GM11168 (cell line): Measurements from ENCODE around the gene SCGB3A1.

Experiments used
- in situ Hi-C: fragments of 300-500 bp; cut with MboI; formaldehyde crosslinking; loops from one replicate; pipeline ENCODE4 v1.12.0; 2022; ENCODE audit warnings: low sequenced_read_pairs; ENCODE audit not compliant: unreplicated experiment

The SCGB3A1 gene

DNA sequence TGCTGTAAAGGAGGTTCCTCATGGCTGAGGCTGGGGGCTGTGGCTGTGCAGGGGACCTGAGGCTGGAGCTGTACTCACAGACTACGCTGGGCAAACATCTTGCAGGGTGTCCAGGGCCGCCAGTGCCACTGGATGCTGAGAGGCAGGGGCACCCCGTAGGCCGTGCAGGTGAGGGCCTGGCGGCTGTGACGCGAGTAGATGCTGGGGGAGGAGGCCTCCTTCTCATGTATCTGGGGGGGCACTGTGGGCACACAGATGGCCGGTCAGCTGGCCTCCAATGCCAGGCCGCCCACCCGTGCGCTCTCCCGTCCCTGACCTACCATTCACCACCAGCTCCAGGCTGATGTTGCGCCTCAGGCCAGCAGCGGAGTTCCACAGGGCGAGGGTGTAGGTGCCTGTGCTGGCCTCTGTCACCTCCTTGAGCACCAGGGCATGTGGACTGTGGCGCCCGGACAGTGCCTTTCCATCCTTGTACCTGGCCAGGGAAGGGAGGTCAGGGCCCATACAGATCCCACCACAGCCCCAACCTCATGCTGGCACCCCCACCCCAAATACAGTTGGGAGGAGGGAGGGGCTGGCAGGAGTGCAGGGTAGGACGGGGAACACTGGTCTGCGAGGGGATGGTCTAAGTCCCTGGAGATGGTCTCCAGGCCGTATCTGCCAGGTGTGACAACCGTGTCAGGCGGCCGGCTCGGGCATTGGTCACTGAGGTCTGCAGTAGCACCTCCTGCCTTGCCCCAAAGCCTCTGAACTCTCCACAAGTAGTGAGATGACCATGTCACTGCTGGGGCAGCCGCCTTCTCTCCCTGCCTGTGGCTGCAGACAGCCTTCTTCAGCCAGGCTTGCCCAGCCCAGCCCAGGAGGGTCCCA, 34.7 kb upstream of the SCGB3A1 start:
- in situ Hi-C loops, result no loop called here

GRCh38 chr5:180625125-180625790, 34.0 kb upstream of the SCGB3A1 start:
- in situ Hi-C loops, result no loop called here

- in situ Hi-C loops, result no loop called here
These were observed 33.3 kb upstream of the SCGB3A1 start for GRCh38 chr5:180624587-180624986.

DNA sequence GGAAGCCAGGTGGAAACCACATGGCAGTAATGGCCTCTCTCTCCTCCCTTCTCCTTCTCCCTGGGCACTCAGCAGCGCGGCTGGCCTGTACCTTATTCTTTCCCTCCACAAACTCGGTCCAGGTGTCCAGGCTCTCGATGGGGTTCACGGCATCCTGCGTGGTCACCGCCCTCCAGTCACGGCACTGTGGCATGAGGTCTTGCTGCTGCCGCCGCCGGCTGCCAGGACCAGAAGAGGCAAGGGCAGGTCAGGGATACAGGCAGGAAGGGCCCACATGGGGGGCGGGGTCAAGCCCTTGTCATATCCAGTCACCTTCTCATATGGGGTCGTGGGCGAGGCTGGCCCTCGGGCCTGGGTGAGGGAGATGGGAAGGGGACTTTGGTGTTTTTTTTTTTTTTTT, 32.5 kb upstream of the SCGB3A1 start:
- in situ Hi-C loops, result no loop called here

GRCh38 chr5:180623411-180623834, 32.1 kb upstream of the SCGB3A1 start:
- in situ Hi-C loops, result no loop called here

DNA sequence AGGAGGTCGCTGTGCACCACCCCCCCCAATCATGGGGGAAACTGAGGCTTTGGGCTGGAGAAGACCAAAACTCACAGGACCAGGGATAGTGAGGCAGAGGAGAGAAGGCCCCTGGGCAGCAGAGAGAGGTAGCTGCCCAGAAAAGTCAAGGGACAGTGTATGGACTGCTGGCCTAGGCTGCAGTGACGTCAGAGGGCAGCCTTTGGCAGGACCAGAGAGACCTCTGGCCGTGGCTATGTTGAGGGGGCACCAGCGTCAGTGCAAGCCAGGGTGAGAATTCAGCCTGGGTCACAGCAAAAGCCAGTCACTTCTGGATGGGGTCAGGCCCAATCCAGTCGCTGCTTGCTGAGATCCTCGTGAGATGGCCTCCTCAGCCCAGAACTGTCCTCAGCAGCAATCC, 31.6 kb upstream of the SCGB3A1 start:
- in situ Hi-C loops, result no loop called here

DNA sequence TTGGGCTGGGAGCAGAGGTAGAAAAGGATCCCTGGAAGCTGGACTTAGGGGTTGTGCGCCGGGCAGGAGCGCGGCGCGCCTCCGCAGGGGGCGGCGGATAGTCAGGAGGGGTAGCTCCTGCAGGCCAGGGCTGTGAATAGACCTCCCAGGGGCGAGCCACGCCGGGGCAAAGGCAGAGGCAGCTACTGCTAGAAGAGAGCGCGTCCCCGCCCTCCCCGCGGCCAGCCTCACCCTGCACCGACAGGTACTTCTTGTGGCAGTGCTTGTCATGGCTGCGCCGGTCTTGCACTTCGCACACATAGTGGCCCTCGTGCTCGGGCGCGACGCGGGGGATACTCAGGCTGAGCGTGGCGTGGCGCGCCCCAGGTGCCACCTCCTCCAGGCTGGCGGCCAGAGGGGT, 30.0 kb upstream of the SCGB3A1 start:
- in situ Hi-C loops, result no loop called here

DNA sequence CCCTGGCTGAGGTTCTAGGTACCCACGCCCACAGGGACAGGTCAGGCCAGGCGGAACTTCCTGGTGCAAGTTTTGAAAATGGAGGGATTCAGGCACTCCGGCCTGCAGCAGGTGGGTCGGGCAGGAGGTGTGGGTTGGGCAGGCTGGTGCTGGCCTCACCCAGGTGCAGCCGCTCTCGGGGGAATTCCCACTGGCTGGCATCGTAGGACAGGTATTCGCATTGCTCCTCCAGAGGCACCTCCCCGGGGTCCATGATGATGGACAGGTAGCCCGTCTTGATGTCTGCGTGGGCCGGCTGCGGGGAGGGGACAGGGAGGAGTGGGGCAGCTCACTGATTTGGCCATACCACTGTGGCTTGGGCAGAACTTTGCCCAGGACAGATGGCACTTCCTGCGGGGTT, 28.7 kb upstream of the SCGB3A1 start:
- in situ Hi-C loops, result no loop called here

GRCh38 chr5:180619563-180619915, 28.2 kb upstream of the SCGB3A1 start:
- in situ Hi-C loops, result no loop called here

GRCh38 chr5:180618829-180619562, 27.7 kb upstream of the SCGB3A1 start:
- in situ Hi-C loops, result no loop called here

GRCh38 chr5:180618487-180618828, 27.2 kb upstream of the SCGB3A1 start:
- in situ Hi-C loops, result no loop called here

GRCh38 chr5:180613814-180614188, 22.5 kb upstream of the SCGB3A1 start:
- in situ Hi-C loops, result no loop called here

GRCh38 chr5:180613188-180613813, 22.0 kb upstream of the SCGB3A1 start:
- in situ Hi-C loops, result no loop called here

DNA sequence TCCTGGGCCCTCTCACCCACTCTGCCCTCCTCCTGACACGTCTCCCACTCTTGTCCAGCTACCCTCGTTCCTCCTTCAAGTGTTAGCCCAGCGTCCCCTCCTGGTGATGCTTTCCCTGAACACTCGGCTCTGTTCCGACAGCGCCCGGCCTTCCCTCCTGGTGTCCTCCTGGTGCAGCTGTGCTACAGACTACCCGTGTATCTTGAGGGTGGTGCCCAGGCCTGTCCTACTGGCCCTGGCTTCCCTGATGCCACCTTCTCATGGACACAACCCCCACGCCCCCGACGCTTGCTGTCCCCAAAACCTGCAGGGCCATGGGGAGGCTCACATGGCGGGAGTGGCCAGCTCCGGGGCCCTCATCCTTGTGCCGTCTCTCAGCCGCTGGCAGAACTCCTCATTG, 21.4 kb upstream of the SCGB3A1 start:
- in situ Hi-C loops, result no loop called here

DNA sequence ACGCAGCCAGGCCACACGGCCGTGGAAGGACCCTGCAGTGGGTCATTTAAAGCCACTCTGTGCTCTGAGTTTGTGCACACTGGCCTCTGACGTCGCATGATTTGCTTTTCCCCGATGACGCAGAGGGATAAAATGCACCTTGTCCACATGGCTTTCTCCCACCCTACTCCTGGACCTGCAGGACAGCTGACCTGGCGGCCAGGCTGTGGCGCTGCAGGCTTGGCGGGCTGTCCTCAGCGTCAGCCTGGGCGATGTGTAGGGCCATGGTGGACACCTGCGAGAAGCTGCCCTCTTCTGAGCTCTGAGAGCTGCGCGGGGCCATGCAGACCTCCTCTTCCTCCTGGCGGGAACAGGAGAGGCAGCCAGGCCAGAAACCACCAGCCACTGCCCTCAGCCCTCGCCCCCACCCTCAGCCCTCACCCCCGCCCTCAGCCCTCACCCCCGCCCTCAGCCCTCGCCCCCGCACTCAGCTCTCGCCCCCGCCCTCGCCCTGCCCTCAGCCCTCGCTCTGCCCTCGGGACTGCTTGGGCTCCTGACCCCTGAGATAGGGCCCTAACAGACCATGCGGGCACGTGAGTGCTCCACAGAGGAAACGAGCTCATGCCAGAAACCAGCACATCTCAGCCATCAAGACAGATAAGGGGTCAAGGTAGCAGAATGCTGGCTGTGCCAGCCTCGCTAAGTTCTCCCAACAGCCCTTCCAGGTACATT, 20.0 kb upstream of the SCGB3A1 start:
- in situ Hi-C loops, result no loop called here

DNA sequence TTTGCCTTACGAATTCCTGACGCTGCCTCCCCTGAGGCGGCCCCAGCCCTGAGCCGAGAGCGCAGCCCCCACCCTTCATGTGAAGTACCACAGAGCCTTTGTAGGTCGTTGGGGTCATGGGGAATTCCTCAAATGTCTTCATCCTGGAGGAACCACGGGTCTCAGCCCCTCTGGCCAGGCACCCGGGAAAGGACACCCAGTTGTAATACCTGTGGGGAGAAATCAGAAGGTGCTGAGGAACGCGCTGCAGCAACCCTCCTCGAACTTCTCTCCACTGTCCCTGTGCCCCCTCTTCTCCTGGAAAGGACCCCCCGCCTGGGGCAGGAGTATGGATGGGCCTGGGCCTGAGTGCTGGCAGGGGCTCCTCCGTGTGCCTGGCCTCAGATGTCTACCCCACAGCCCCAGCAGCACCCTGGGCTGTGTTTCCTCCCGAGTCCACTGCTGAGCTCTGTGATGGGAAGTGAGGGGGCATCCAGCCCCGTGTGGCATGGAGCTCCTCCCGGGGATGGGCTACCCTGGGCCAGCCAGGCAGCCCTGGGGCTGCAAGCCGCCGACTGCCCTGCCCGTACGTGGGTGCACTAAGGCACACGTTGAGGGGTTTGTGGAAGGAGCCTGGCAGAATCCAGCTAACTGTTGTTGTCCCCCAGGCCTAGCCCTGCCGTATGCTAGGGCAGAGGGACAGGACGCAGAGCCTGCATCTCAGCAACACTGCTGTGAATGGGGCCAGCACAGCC, 18.7 kb upstream of the SCGB3A1 start:
- in situ Hi-C loops, result no loop called here

DNA sequence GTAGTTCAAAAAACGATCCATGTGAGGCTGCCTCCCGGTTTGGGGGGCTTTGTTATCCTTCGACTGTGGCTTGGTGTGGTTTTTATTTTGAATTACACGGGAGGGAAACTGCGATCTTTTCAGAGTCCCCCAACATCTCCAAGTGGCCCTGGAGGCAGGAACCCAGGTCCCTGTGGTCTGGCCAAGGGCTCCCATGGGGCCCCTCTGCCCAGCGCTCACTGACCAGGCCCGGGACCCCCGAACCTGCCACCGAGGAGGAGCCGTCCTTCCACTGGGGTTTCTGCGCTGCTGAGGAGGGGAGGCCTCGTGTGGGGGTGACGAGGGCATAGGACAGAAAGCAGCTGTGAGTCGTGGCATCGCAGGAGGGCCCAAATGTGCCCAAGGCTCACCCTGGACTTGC, 18.1 kb upstream of the SCGB3A1 start:
- in situ Hi-C loops, result no loop called here

DNA sequence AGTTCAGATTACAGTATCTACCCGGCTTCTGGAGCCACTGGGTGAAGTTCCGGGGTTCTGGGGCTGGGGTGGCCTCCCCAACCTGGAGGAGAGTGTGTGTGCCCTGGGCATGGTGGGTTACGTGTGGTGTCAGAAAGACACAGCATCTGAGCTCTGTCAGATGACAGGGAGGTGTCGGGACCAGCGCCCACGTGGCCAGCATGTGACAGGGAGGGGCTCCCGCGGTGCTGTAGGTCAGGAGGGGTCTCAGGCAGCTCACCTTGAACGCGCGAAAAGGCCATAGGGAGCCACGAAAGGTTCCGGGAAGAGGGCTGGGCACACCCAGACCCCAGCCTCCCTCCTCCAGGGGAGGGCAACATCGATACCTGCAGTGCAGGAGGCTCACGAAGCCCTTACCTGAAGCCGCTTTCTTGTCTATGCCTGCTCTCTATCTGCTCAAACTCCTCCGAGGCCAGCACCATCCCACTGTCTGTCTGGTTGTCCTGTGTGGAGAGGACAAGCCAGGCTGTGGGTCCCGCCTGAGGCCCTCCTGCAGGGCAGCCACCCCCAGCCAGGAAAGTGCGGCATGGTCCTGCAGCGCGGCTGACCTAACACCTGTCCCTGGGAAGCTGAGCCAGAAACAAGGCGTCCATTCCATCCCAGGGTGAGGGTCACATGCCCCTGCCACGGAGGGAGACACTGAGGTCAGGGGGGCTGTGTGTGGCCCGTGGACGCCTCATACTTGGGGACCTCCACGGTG, 17.4 kb upstream of the SCGB3A1 start:
- in situ Hi-C loops, result no loop called here
